SK-N-SH (cell line): ENCODE measurements around the gene SNTG2. TPM values are rescaled to one million over a fixed set of nuclear protein-coding genes. Genes with fewer than 3 reads are reported as not detected.
A peak's percentile ranks its signal among the peaks of the same experiment; 100 is the strongest.

Experiments used
- CTCF ChIA-PET: fragments of 300-600, 350-600 bp; formaldehyde crosslinking; extraction: SDS; loops from one replicate; lab custom pipeline; 2021; lab: Yijun Ruan, JAX
- POLR2A ChIA-PET: fragments of 350-600 bp; sonication (Branson Sonifier 250); formaldehyde crosslinking; extraction: SDS; loops from one replicate; lab custom pipeline; 2020; ENCODE audit warnings: antibody characterized with exemption, inconsistent platforms; lab: Yijun Ruan, JAX
- DNase-seq: peaks from one replicate; pipeline ENCODE4 v3.0.0; 2012
- H2AFZ ChIP-seq: fragments of 200-600 bp; sonication (generic); 2 replicates; pipeline ENCODE4 v1.8.1; 2016; ENCODE audit warnings: antibody characterized with exemption, mild to moderate bottlenecking, low read depth
- H3F3A ChIP-seq: fragments of 200-600 bp; sonication (generic); replicated peaks from 2 replicates; pipeline ENCODE3; 2016; ENCODE audit warnings: antibody characterized with exemption, mild to moderate bottlenecking; ENCODE audit not compliant: insufficient read depth
- H3K27ac ChIP-seq, 2 experiments: fragments of 200-500 bp in 1 of 2; fragments of 200-600 bp in 1 of 2; sonication (Bioruptor generic) in 1 of 2; sonication (generic), shearing (Covaris generic) in 1 of 2; 2 replicates each; pipeline versions ENCODE4 v1.5.1 to v1.6.1; 2014 to 2016; ENCODE audit warnings: low read depth in 2 of 2, inconsistent platforms in 1 of 2, low read length in 1 of 2, mild to moderate bottlenecking in 1 of 2, mixed read lengths in 1 of 2
- H3K27me3 ChIP-seq: fragments of 200-600 bp; sonication (generic), shearing (Covaris generic); 2 replicates; pipeline ENCODE4 v1.6.1; 2016; ENCODE audit warnings: mixed run types; ENCODE audit not compliant: insufficient read depth
- H3K36me3 ChIP-seq, 2 experiments: fragments of 200-500 bp in 1 of 2; fragments of 200-600 bp in 1 of 2; sonication (Bioruptor generic) in 1 of 2; sonication (generic) in 1 of 2; replicated peaks in 1 of 2; 2 replicates each; pipeline versions ENCODE3 to v1.5.1; 2014 to 2016; ENCODE audit warnings: low read length in 1 of 2, mild to moderate bottlenecking in 1 of 2; ENCODE audit not compliant: insufficient read depth in 2 of 2, control insufficient read depth in 1 of 2
- H3K4me1 ChIP-seq, 2 experiments: fragments of 200-500 bp in 1 of 2; fragments of 200-600 bp in 1 of 2; sonication (Bioruptor generic) in 1 of 2; sonication (generic), shearing (Covaris generic) in 1 of 2; 2 replicates each; pipeline versions ENCODE4 v1.5.1 to v1.6.1; 2014 to 2016; ENCODE audit warnings: low read depth in 1 of 2, low read length in 1 of 2, mixed run types in 1 of 2; ENCODE audit not compliant: insufficient read depth in 2 of 2, control insufficient read depth in 1 of 2
- H3K4me2 ChIP-seq: fragments of 200-600 bp; sonication (generic), shearing (Covaris generic); 2 replicates; pipeline ENCODE4 v1.6.1; 2017; ENCODE audit warnings: mixed run types
- H3K4me3 ChIP-seq, 2 experiments: fragments of 200-500 bp in 1 of 2; fragments of 200-600 bp in 1 of 2; sonication (Bioruptor generic) in 1 of 2; sonication (generic), shearing (Covaris generic) in 1 of 2; 2 replicates each; pipeline versions ENCODE4 v1.5.1 to v1.8.1; 2014 to 2016; ENCODE audit warnings: low read depth in 2 of 2, inconsistent platforms in 1 of 2, low read length in 1 of 2, mild to moderate bottlenecking in 1 of 2, mixed read lengths in 1 of 2, moderate library complexity in 1 of 2
- H3K79me2 ChIP-seq: fragments of 200-600 bp; sonication (generic); 2 replicates; pipeline ENCODE4 v1.8.1; 2017; ENCODE audit warnings: mild to moderate bottlenecking; ENCODE audit not compliant: insufficient read depth
- H3K9ac ChIP-seq: fragments of 200-600 bp; sonication (generic); 2 replicates; pipeline ENCODE4 v1.6.1; 2017; ENCODE audit warnings: mixed run types
- H3K9me2 ChIP-seq: fragments of 200-600 bp; sonication (generic); 2 replicates; pipeline ENCODE4 v1.6.1; 2017; ENCODE audit warnings: mixed run types
- H3K9me3 ChIP-seq: fragments of 200-600 bp; sonication (generic); 2 replicates; pipeline ENCODE4 v1.6.1; 2017; ENCODE audit warnings: mixed run types, mild to moderate bottlenecking, moderate library complexity
- H4K20me1 ChIP-seq: fragments of 200-600 bp; sonication (generic); 2 replicates; pipeline ENCODE4 v1.6.1; 2017; ENCODE audit warnings: mild to moderate bottlenecking, mixed run types; ENCODE audit not compliant: insufficient read depth
- ELF1 ChIP-seq: IDR thresholded peaks from 2 replicates; pipeline ENCODE4 v1.4.0; 2012
- EP300 ChIP-seq, 2 experiments: IDR thresholded peaks; 2 replicates each; pipeline versions ENCODE4 v1.4.0 to v1.6.1; 2012; ENCODE audit warnings: borderline replicate concordance in 1 of 2, low read depth in 1 of 2, low read length in 1 of 2
- EZH2phosphoT487 ChIP-seq: fragments of 200-600 bp; sonication (generic); IDR thresholded peaks from 2 replicates; pipeline ENCODE4 v1.6.1; 2017; ENCODE audit warnings: low read depth, mixed run types, mild to moderate bottlenecking, antibody characterized with exemption, moderate library complexity, borderline replicate concordance
- FOSL2 ChIP-seq: IDR thresholded peaks from 2 replicates; pipeline ENCODE4 v1.4.0; 2012; ENCODE audit warnings: low read depth, mild to moderate bottlenecking, moderate library complexity, borderline replicate concordance
- FOXM1 ChIP-seq: IDR thresholded peaks from 2 replicates; pipeline ENCODE4 v1.4.0; 2012; ENCODE audit warnings: low read depth, mild to moderate bottlenecking
- IRF3 ChIP-seq: fragments of 150-350 bp; IDR thresholded peaks from 2 replicates; pipeline ENCODE4 v1.6.1; 2016; ENCODE audit warnings: mild to moderate bottlenecking, low read depth, low read length
- MEF2A ChIP-seq: IDR thresholded peaks from 2 replicates; pipeline ENCODE4 v1.4.0; 2012; ENCODE audit warnings: low read depth, borderline replicate concordance
- PBX3 ChIP-seq: IDR thresholded peaks from 2 replicates; pipeline ENCODE4; 2012
- RXRA ChIP-seq: IDR thresholded peaks from 2 replicates; pipeline ENCODE4 v1.4.0; 2012; ENCODE audit warnings: low read depth, mild to moderate bottlenecking, borderline replicate concordance
- SIN3A ChIP-seq: IDR thresholded peaks from 2 replicates; pipeline ENCODE4 v1.6.1; 2012; ENCODE audit warnings: low read depth, mild to moderate bottlenecking, low read length, moderate library complexity, borderline replicate concordance
- SMC3 ChIP-seq: IDR thresholded peaks from 2 replicates; pipeline ENCODE4 v1.6.1; 2012; ENCODE audit warnings: low read depth, low read length, improper control_type of control experiment
- TAF1 ChIP-seq: IDR thresholded peaks from 2 replicates; pipeline ENCODE4 v1.6.1; 2012; ENCODE audit warnings: low read depth, mild to moderate bottlenecking, low read length, moderate library complexity, borderline replicate concordance
- TEAD4 ChIP-seq: IDR thresholded peaks from 2 replicates; pipeline ENCODE4 v1.4.0; 2012; ENCODE audit warnings: mild to moderate bottlenecking, borderline replicate concordance; ENCODE audit not compliant: insufficient read depth
- USF1 ChIP-seq: IDR thresholded peaks from 2 replicates; pipeline ENCODE4 v1.4.0; 2012; ENCODE audit warnings: low read depth, borderline replicate concordance
- WGBS: methylation state at CpG from one replicate; pipeline ENCODE4 v1.1.6; 2017; ENCODE audit warnings: low lambda C conversion rate; 5-methylcytosine and 5-hydroxymethylcytosine counted together
- polyA plus RNA-seq, 3 experiments: library from polyadenylated mRNA; depleted of rRNA; stranded (reverse); fragments of >200 nt; gene quantifications; 2 replicates each; pipeline ENCODE4 v1.2.3, GENCODE V29; 2012

SNTG2 gene
- polyA plus RNA-seq, 1 of the 3 experiments (the other 2 are of a cell fraction), result not detected

- POLR2A ChIA-PET, result no interaction called here
- TF ChIP-seq IRF3 (no peak), FOXM1 (no peak), SIN3A (no peak), SMC3 (no peak), EZH2phosphoT487 (no peak), USF1 (no peak)
- H3K4me2 ChIP-seq, result no peak overlapping the region
These were observed 4.3 kb upstream of the SNTG2 start for GRCh38 chr2:946073-946948.

GRCh38 chr2:949384-950079 lies 1.1 kb upstream of the SNTG2 start:
- ChIA-PET POLR2A (no interaction called here), CTCF (interaction anchor here (1.2 to 2.6 kb wide), 4 partner anchors 190 to 597 kb away, joined by 3 to 10 read pairs (median 5); no protein-coding TSS in a partner anchor)
- H3K4me1 ChIP-seq, result peaks cover 0 to 6% of the 10 kb centered on the region in 2 experiments; a peak in 1 of 4 replicates
- peak overlapping the region in 1 of 2 experiments; percentile 49; a peak in 1 of 4 replicates for H3K4me3 ChIP-seq
- no peak for DNase-seq
- H3K27ac ChIP-seq, result no peak overlapping the region
- no peak overlapping the region for H3K9ac ChIP-seq
- no peaks in the 10 kb centered on the region for H3K36me3 ChIP-seq
- H3K9me3 ChIP-seq, result no peaks in the 10 kb centered on the region
- 21% methylated on average over 28 of the region's 28 CpGs for WGBS
- no peaks in the 10 kb centered on the region for H3K27me3 ChIP-seq
- no peak overlapping the region for H2AFZ ChIP-seq
- H3K79me2 ChIP-seq, result no peaks in the 10 kb centered on the region
- H3K9me2 ChIP-seq, result no peaks in the 10 kb centered on the region
- H3F3A ChIP-seq, result no peaks in the 10 kb centered on the region
- H3K4me2 ChIP-seq, result 0 out of 2 replicates have a peak overlapping the region, but pooled peaks have one; percentile 48
- H4K20me1 ChIP-seq, result no peaks in the 10 kb centered on the region
- TF ChIP-seq ELF1 (no peak), PBX3 (no peak), IRF3 (no peak), RXRA (no peak), SMC3 (no peak), MEF2A (no peak), TAF1 (no peak), EP300 (IDR thresholded peaks at IDR 0.05; ENCODE audit: borderline replicate concordance in 1 of 2, low read depth in 1 of 2, low read length in 1 of 2) (no peak), USF1 (no peak), SIN3A (no peak), FOSL2 (no peak), TEAD4 (no peak)

More at GRCh38 chr2:946073-946948, 4.3 kb upstream of the SNTG2 start:
- Histone ChIP-seq H3K36me3 (no peaks in the 10 kb centered on the region), H3K79me2 (no peaks in the 10 kb centered on the region), H3K27me3 (no peaks in the 10 kb centered on the region), H3K4me3 (no peak overlapping the region), H3F3A (no peaks in the 10 kb centered on the region), H3K9ac (no peak overlapping the region), H3K4me1 (peaks cover 0 to 6% of the 10 kb centered on the region in 2 experiments; a peak in 1 of 4 replicates), H4K20me1 (no peaks in the 10 kb centered on the region), H3K9me3 (no peaks in the 10 kb centered on the region), H2AFZ (no peak overlapping the region), H3K9me2 (no peaks in the 10 kb centered on the region), H3K27ac (no peak overlapping the region)
- 48% methylated on average over 6 of the region's 6 CpGs for whole genome bisulfite sequencing
- CTCF ChIA-PET, result interaction anchor here (0.9 to 2.7 kb wide), 2 partner anchors 8 to 232 kb away, joined by 3 to 10 read pairs; no protein-coding TSS in a partner anchor
- no peak for DNase-seq
